ENCODE results near the gene SART3. TPM values are rescaled to one million over a fixed set of nuclear protein-coding genes. Genes with fewer than 3 reads are reported as not detected.

The SART3 gene
- total RNA-seq, 1 experiment from 2014 or later: 89.4 TPM

- no peak overlapping the region for H3K23ac ChIP-seq (ENCODE audit: insufficient read length, low read depth, low read length)
- H3K9me3 ChIP-seq (ENCODE audit: control insufficient read depth, low read depth, low read length): no peaks in the 10 kb centered on the region
- Mint-ChIP-seq H3K36me3 (ENCODE audit: insufficient read depth in 1 of 3, low read depth in 3 of 3) (peaks cover 7 to 21% (median 18%) of the 10 kb centered on the region in 3 experiments; a peak in 6 of 7 replicates), H3K27me3 (ENCODE audit: low read depth) (peaks cover 2% of the 10 kb centered on the region; the same call in 1 of the 2 replicates), H3K4me1 (no peaks in the 10 kb centered on the region), H3K9me3 (no peaks in the 10 kb centered on the region; a peak in 1 of 5 replicates), H3K27ac (no peak overlapping the region; a peak in 1 of 7 replicates), H3K4me3 (no peak overlapping the region)
- H2BK120ac ChIP-seq (ENCODE audit: low read depth, low read length, poor library complexity, severe bottlenecking): no peak overlapping the region
- no peaks in the 10 kb centered on the region for H3K79me1 ChIP-seq (ENCODE audit: insufficient read depth, low read depth, low read length, poor library complexity, severe bottlenecking)
- H2BK15ac ChIP-seq (ENCODE audit: low read depth, low read length): no peak overlapping the region
- no peak overlapping the region for H3T11ph ChIP-seq (ENCODE audit: low read length)
- H3K27ac ChIP-seq (ENCODE audit: insufficient read length, low read depth, low read length): no peak overlapping the region
- H4K91ac ChIP-seq (ENCODE audit: insufficient read length, low read depth, low read length): no peak overlapping the region
- H2BK20ac ChIP-seq (ENCODE audit: low read depth, low read length, poor library complexity, severe bottlenecking): no peak overlapping the region
- H3K14ac ChIP-seq (ENCODE audit: insufficient read depth, low read length): no peak overlapping the region
- no peaks in the 10 kb centered on the region for H4K20me1 ChIP-seq (ENCODE audit: control insufficient read depth, insufficient read depth, insufficient read length)
- no peak for DNase-seq
- H3K27me3 ChIP-seq (ENCODE audit: insufficient read depth, low read length): no peaks in the 10 kb centered on the region
- no peak overlapping the region for H2AFZ ChIP-seq (ENCODE audit: low read length)
- H3K79me2 ChIP-seq (ENCODE audit: insufficient read depth, low read length): no peaks in the 10 kb centered on the region
- H3K4ac ChIP-seq (ENCODE audit: low read depth, low read length): no peak overlapping the region
- H3K9ac ChIP-seq (ENCODE audit: extremely low read depth, insufficient read length, low read length): no peak overlapping the region
- no peak overlapping the region for H3K56ac ChIP-seq (ENCODE audit: insufficient read length, low read depth, low read length)
- no peak overlapping the region for H2BK12ac ChIP-seq (ENCODE audit: insufficient read length, low read depth, low read length)
- TF ChIP-seq CTCF (conservative IDR thresholded peaks at IDR 0.05): no peak
- H3K4me2 ChIP-seq (ENCODE audit: insufficient read depth, insufficient read length, low read length): no peak overlapping the region
- no peak overlapping the region for H2BK5ac ChIP-seq (ENCODE audit: insufficient read length, low read length)
- no peaks in the 10 kb centered on the region for H3K23me2 ChIP-seq (ENCODE audit: insufficient read length, low read depth, low read length, poor library complexity, severe bottlenecking)
- H3K18ac ChIP-seq (ENCODE audit: insufficient read length, low read depth, low read length): no peak overlapping the region
- no peak overlapping the region for H2AK5ac ChIP-seq (ENCODE audit: insufficient read length, low read length)
- no CpG with 5 or more reads among the region's 8 CpGs for WGBS (ENCODE audit: extremely low coverage, insufficient read length, low lambda C conversion rate)
- H4K5ac ChIP-seq (ENCODE audit: insufficient read length, low read depth, low read length): no peak overlapping the region
- no peaks in the 10 kb centered on the region for H3K4me1 ChIP-seq (ENCODE audit: insufficient read depth, low read length)
- H4K8ac ChIP-seq (replicated peaks; ENCODE audit: insufficient read length, low read depth, low read length): no peak overlapping the region
These were observed 11.3 kb upstream of the SART3 start for GRCh38 chr12:108572166-108572790.

Measured in H9 (cell line).